ENCODE measurements around the gene EPS8L1.
A peak's percentile ranks its signal among the peaks of the same experiment; 100 is the strongest.
"Not testable (repeated sequence)": the region's sequence is repeated elsewhere in the genome, so short reads cannot be mapped to it uniquely, and the experiment has no call there.

The EPS8L1 gene

DNA sequence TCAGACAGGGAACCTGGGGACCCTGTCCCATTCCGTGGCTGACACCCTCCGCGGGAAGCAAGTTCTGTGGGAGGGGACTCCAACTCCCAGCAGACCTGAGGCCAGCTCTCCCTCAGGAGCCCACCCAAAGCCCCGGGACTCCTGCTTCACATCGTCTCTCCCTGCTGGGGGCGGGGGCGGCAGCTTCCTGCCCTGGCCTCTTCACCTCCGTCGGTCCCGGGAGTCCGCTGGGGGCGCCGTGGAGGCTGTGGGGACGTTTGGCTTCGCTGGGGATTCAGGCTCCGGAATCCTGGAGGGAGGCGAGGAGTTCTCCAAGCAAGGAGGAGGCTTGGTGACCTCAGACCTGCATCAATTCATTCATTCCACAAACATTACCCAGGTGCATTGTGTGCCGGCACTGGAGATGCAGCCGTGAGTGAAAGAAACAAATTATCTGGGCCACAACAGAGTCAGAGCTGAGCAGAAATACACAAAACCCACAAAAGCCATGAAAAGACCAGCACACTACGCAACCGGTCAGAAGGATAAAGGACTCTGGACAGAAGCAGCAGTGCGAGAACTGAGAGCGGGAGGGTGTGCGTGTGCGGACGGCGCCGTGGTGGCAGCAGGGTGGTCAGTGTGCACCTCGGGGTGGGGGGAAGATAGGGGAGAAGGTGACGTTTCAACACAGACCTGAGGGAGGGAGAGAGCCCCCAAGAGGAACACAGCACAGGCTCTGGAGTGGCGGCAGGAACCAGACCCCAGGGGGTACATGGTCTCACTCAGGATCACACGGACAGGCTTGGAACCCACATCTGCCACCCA, 19.0 kb downstream of the EPS8L1 start:
- Mint-ChIP-seq H3K36me3 (peaks cover 3% of the 10 kb centered on the region), H3K27ac (no peak overlapping the region), H3K4me3 (no peak overlapping the region), H3K4me1 (peaks cover under 1% of the 10 kb centered on the region), H3K9me3 (no peaks in the 10 kb centered on the region), H3K27me3 (peaks cover 3% of the 10 kb centered on the region)

DNA sequence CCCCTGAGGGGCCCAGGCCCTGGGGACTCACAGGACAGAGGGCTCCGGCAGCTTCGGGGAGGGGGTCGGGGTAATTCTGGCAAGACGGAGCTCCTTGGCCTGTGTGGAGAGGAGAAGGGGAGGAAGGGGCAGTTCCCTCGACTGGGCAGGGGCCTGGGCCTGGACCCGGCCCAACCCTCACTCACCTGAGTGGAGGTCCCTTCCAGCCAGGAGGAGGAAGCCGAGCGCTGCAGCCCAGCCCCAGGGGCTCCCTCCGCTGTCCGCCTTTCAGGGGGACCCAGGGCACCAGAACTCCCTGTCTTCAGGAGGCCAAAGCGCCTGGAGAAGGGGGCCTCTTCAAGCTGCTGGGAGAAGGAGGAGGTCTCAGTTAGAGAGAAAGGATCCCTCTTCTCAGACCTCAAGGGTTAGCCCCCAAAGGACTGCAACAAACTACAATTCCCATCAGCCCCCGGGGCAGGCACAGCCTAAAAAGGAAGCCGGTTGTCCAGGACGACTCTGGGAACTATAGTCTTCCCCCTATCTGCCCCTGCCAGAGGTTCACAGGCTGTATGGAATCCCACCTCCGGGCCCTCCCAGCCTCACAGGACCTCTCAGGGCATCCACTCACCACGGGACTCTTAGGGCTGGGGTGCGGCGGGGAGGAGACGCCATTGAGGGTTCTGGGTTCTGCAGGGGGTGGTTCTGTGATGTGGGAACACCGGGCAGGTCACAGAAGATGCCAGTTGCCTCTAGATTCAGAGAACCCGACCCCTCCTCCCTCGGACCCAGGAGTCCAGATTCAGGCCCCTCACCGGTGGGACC, 19.8 kb downstream of the EPS8L1 start:
- no peaks in the 10 kb centered on the region for H3K27me3 Mint-ChIP-seq
- H3K27ac Mint-ChIP-seq, result no peak overlapping the region
- H3K36me3 Mint-ChIP-seq, result peaks cover 1% of the 10 kb centered on the region
- no peak overlapping the region for H3K4me3 Mint-ChIP-seq
- H3K4me1 Mint-ChIP-seq, result no peaks in the 10 kb centered on the region
- no peaks in the 10 kb centered on the region for H3K9me3 Mint-ChIP-seq

DNA sequence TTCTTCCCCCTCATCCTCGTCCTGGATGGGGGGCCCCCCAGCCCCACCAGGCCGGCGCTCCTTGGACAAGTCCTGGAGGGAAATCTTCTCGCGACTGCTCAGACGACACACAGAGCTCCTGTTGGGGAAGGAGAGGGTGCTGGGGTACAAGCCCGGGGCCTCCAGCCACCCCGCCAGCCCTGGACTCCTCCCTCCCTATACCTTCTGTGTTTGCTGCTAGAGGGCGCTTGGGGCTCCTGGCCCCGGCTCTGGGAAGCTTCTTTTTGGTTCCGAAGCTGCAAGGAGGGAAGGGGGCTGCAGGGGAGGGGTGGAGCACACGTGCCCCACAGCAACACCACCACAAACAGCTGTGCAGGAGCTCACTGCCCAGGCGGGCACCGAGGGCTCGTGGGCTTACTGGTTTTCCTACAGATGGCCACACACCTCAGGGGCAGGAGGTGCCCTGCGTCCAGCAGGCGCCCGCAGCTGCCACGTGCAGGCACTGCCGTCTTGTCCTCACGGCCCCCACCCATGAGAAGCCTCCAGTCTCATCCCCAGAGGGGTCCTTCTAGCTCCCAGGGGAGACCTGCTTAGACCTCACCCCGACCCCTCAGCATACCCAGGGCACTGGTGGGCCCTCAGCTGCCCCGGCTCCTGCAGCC, 20.5 kb downstream of the EPS8L1 start:
- H3K27ac Mint-ChIP-seq, result no peak overlapping the region
- no peaks in the 10 kb centered on the region for H3K9me3 Mint-ChIP-seq
- H3K27me3 Mint-ChIP-seq, result no peaks in the 10 kb centered on the region
- H3K4me1 Mint-ChIP-seq, result no peaks in the 10 kb centered on the region
- H3K4me3 Mint-ChIP-seq, result no peak overlapping the region
- H3K36me3 Mint-ChIP-seq, result peaks cover 1% of the 10 kb centered on the region

DNA sequence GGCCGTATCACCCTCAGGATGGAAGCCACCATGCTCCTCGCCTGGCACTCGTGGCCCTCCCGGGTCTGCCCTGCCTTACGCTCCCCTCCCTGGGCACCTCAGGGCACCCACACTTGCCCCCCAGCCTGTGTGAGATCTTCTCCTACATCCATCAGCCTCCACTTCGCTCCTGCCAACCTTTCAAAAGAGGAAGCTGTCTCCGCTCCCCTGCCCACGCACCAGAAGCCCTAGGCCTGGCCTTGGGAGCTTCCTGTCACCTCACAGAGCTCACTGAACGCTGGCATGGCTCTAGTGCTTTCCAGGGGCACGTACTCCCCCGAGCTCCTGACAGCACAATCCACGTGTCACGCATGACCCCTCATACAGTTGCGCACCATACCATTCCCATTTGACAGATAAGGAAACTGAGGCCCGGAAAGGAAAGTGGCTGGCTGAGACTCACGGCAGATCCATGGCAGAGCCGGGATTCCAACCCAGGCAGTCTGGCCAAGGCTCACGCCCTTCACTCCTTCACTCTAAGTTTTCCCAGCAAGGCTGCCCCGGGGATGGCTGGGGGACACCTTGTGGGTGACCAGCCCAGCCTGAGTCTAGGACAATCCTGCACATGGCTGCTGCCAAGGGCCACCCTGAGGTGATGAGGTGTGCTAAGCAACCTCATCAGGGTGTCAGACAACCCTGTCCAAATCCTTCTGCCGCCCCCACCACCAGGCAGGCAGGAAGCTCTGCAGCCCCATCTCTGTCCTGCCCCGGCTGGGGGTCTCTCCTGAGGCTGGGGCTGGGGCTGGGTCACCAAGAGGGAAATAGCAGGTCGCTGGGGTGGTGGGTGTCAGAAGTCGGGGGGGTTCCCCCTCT, 22.4 kb downstream of the EPS8L1 start:
- peaks cover 6% of the 10 kb centered on the region for H3K36me3 Mint-ChIP-seq
- H3K27ac Mint-ChIP-seq, result no peak overlapping the region

DNA sequence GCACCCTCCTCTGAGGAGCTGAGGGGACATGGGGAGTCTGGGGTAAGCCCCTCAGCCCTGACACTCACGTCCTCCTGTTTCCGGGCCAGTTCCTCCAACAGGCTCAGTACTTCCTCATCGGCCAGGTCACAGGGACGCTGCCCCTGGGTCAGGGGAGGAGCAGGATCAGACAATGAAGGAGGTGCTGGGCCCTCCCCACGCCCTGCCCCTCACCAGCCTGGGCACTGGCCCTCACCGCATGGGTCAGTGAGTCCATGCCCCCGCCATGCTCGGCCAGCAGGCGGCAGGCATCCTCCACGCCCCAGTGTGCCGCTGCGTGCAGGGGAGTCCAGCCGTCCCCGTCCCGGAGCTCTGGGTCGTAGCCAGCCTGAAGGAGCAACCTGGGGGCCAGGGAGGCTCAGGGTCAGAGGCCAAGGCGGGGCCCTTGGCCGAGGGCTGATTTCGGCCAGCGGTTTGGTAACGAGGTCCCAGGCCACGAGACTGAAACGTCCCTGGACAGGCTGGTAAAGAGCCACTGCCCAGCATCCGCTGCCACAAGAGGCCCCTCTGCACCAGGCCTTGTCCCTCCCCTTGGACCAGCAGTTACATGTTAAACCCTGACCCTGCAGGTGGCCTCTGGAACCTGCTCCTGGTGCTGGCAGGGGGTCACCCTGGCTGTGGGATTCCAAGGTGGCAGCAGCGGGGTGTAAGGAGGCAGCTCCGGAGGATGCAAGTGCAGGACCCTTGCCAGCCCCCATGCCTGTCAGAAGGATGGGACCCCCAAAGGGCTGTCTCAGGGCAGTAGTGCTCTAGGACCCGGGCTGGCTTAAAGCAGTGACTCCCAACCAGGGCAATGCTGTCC, 23.3 kb downstream of the EPS8L1 start:
- H3K27me3 Mint-ChIP-seq, result no peaks in the 10 kb centered on the region
- H3K4me1 Mint-ChIP-seq, result no peaks in the 10 kb centered on the region
- H3K27ac Mint-ChIP-seq, result no peak overlapping the region
- H3K4me3 Mint-ChIP-seq, result no peak overlapping the region
- H3K36me3 Mint-ChIP-seq, result peaks cover 7% of the 10 kb centered on the region
- H3K9me3 Mint-ChIP-seq, result no peaks in the 10 kb centered on the region

More for the DNA sequence above, 22.4 kb downstream of the EPS8L1 start:
- Mint-ChIP-seq H3K4me3 (no peak overlapping the region), H3K4me1 (no peaks in the 10 kb centered on the region), H3K27me3 (no peaks in the 10 kb centered on the region), H3K9me3 (no peaks in the 10 kb centered on the region)

DNA sequence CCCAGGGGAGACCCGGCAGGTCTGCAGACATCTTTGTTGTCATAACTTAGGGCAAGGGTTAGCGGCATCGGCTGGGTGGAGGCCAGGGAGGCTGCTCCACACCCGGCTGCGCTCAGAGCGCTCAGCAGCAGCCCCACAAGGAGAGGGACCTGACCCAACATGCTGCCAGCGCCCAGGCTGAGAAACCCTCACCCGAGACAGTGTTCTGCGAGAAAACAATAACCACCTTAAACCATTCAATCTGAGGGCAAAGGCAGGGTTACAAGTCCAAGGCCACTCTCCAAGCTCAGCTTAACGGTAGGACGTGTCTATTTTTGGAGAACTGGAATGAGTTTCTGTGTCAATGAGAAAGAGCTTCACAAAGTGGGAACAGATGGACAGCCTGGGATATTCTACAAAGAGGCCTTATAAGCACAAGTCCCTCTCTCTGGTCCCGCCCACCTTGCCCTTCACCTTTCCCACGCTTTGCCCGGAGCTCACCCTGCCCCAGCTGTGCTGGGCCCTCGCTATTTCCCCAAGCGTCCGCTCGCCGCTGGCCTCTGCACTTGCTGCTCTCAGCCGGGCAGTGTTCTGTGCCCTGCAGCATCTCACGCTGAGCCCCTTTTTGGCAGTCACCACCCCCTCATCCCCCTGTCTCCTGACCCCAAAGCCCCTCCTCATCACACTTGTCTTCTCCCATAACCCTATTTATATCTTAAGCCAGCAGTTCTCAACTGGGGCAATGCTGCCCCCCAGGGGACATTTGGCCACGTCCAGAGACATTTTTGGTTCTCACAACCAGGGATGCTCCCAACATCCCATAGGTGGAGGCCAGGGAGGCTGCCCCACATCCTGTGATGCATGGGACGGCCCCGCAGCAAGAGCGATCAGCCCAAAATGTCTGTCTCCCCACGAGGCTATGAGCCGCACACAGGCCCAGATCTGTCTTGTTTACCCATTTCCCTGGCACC, 24.2 kb downstream of the EPS8L1 start:
- no peak overlapping the region for H3K27ac Mint-ChIP-seq
- no peaks in the 10 kb centered on the region for H3K9me3 Mint-ChIP-seq
- peaks cover 7% of the 10 kb centered on the region for H3K36me3 Mint-ChIP-seq
- H3K4me3 Mint-ChIP-seq, result no peak overlapping the region
- no peaks in the 10 kb centered on the region for H3K27me3 Mint-ChIP-seq
- H3K4me1 Mint-ChIP-seq, result no peaks in the 10 kb centered on the region

DNA sequence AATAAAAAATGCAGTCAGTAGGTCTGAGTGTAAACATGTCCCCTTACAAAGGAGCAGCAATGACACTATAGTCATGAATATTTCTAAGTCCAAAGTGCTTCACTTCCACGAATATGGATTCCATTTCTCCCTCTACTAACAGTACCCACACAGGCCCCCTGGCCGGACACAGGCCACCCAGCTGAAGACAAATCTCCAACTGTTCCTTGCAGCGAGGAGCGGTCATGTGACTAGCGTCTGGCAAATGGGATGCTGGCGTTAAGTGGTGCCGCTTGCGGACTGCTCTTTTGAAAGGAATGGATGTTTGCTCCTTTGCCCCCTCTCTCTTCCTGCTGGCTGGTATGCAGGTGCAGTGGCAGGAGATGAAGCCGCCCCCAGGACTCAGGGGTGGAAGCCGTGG, 25.6 kb downstream of the EPS8L1 start:
- H3K9me3 Mint-ChIP-seq, result no peaks in the 10 kb centered on the region
- no peak overlapping the region for H3K27ac Mint-ChIP-seq
- H3K36me3 Mint-ChIP-seq, result peaks cover 10% of the 10 kb centered on the region
- H3K27me3 Mint-ChIP-seq, result no peaks in the 10 kb centered on the region
- H3K4me3 Mint-ChIP-seq, result no peak overlapping the region
- H3K4me1 Mint-ChIP-seq, result no peaks in the 10 kb centered on the region

DNA sequence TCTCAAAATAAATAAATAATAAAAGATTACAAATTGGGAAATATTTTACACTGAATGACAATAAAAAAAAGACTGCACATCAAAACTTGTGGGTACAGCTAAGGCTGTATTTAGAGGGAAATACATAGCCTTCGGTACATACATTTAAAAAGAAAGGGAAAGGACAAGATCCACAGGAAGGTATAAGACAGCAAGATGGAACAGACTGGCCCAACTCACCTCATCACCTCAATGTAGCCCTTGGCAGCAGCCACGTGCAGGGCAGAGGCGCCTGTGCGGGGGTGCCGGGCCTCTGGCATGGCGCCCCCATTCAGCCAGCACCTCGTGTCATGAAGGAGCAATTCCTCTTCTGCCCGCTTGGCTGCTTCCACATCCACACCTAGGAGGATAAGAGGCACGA, 27.5 kb downstream of the EPS8L1 start:
- Mint-ChIP-seq H3K27ac (no peak overlapping the region), H3K4me1 (no peaks in the 10 kb centered on the region), H3K4me3 (no peak overlapping the region), H3K36me3 (peaks cover 10% of the 10 kb centered on the region), H3K27me3 (no peaks in the 10 kb centered on the region), H3K9me3 (no peaks in the 10 kb centered on the region)

DNA sequence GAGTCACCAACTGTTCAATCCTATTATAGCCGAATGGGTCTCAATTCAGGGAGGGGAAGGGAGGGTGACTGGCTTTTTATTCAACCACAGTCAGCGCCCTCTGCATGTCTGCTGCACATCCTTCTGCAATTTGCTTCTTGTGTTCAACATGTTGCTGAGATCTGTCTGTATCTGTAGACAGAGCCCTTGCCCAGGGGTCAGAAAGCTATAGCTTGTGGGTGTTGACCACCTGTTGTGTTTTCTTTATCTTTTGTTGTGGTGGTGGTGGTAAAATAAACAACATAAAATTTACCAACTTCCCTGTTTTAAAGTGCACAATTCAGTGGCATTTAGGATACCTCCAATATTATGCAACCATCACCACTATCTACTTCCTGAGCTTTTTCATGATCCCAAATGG, 29.6 kb downstream of the EPS8L1 start:
- no peak overlapping the region for H3K27ac Mint-ChIP-seq
- no peaks in the 10 kb centered on the region for H3K4me1 Mint-ChIP-seq
- no peaks in the 10 kb centered on the region for H3K27me3 Mint-ChIP-seq
- H3K4me3 Mint-ChIP-seq, result no peak overlapping the region
- H3K9me3 Mint-ChIP-seq, result no peaks in the 10 kb centered on the region
- H3K36me3 Mint-ChIP-seq, result peaks cover 11% of the 10 kb centered on the region

DNA sequence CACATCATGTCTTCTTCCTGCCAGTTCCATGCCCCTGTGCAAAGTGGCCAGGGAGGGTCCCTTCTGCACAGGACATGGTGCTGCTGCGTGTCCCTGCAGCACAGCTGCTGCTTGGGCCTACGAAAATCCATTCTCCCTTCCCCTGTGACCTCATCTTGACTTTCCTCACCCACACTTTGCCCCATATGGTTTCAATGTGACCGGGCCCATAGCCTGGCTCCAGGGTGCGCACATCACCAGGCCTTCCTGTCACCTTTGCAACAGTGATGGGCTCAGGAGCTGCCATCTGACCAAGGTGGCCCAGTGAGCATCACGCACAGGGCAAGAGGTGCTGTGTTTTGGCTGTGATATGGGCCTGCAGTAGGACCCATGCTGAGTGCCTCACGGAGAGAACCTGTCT, 30.9 kb downstream of the EPS8L1 start:
- Mint-ChIP-seq H3K4me1 (no peaks in the 10 kb centered on the region), H3K27me3 (no peaks in the 10 kb centered on the region), H3K9me3 (no peaks in the 10 kb centered on the region), H3K36me3 (peaks cover 13% of the 10 kb centered on the region), H3K27ac (peak overlapping the region; percentile 47), H3K4me3 (no peak overlapping the region)

DNA sequence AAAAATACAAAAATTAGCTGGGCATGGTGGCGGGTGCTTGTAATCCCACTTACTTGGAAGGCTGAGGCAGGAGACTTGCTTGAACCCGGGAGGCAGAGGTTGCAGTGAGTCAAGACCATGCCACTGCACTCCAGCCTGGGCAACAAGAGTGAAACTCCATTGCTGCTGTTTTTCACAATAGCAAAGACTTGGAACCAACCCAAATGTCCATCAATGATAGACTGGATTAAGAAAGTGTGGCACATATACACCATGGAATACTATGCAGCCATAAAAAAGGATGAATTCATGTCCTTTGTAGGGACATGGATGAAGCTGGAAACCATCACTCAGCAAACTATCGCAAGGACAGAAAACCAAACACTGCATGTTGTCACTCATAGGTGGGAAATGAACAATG, 31.6 kb downstream of the EPS8L1 start:
- peaks cover 11% of the 10 kb centered on the region for H3K36me3 Mint-ChIP-seq
- not testable (repeated sequence) for H3K27me3 Mint-ChIP-seq, H3K27ac Mint-ChIP-seq, H3K9me3 Mint-ChIP-seq, H3K4me1 Mint-ChIP-seq, H3K4me3 Mint-ChIP-seq

DNA sequence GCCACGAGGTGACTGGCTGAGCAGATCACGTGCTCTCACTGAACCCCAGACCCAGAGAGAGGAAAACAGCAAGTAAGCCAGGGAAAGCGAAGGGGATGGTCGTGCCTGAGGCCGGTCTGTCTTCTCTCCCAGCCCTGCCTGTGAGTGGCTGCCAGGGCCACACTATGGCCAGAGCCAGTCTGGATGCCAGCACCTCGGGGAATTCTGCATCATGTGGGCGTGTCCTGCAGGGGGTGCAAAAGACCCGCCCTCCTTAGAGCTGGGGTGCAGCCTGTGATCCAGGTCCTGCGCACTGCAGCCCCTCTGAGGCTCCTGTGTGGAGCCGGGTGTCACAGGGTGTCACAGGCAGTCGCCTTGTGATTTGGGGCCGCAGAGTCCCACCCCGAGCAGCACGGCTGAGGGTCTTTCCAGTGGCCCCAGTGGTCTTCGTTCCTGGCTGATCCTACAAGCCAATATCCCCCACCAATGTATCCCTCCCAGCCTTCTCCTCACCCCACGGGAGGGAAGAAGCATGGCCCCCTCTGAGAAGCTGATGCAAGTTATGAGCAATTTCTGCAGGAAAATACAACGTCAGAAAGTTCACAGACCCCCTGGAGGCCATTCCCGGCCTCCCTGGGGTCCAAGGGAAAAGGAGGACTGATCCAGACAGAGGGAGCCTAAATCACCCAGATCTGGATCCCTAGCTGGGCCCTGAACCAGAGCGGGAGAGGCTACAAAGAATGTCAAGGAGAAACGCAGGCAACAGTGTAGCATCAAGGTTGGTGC, 34.0 kb downstream of the EPS8L1 start:
- Mint-ChIP-seq H3K9me3 (no peaks in the 10 kb centered on the region), H3K27ac (peak overlapping the region; percentile 85), H3K27me3 (no peaks in the 10 kb centered on the region), H3K4me1 (no peaks in the 10 kb centered on the region), H3K4me3 (no peak overlapping the region), H3K36me3 (peaks cover 7% of the 10 kb centered on the region)

DNA sequence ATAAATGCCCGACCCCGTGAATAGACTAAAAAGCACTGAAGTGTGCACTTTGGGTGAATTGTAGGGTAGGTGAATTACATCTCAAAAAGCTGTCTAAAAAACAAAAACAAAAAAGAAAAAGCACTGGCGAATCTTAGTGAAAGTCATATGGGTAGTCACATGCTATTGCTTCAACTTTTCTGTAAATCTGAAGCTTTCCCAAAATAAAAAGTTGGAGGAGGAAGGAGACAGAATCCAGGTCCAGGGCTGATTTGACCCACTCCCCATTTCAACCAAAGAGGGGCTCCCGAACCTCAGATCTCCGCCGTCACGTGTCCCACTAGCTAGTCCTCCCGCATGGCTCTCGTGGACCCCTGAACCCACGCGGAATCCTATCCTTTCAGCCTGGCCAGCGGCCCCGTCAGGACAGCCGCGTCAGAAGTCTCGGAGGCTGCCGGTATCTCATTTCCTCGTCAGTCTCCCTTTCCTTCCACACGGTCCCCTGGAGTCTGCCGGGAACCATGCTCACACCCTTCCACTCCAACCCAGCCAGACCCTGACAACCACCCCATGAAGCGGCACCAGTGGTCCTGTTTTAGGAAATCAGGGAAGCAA, 35.7 kb downstream of the EPS8L1 start:
- no peaks in the 10 kb centered on the region for H3K27me3 Mint-ChIP-seq
- no peaks in the 10 kb centered on the region for H3K9me3 Mint-ChIP-seq
- H3K27ac Mint-ChIP-seq, result no peak overlapping the region
- peaks cover 4% of the 10 kb centered on the region for H3K36me3 Mint-ChIP-seq
- no peak overlapping the region for H3K4me3 Mint-ChIP-seq
- H3K4me1 Mint-ChIP-seq, result peaks cover 16% of the 10 kb centered on the region

Measured in activated naive CD4-positive, alpha-beta T cell treated with anti-CD3 and anti-CD28 coated beads, Interleukin-2, amount 50 U/mL, for 24 hours (primary cell).